Peyer's patch (tissue), 4 donors: ENCODE measurements around the gene PRPS2. TPM values are rescaled to one million over a fixed set of nuclear protein-coding genes. Genes with fewer than 3 reads are reported as not detected.

Source experiments
- DNase-seq, 3 donors: peaks; one replicate each; pipeline ENCODE4 v3.0.0-alpha.2; 2017 to 2019
- H3K27ac ChIP-seq, 4 donors: fragments of 200-600 bp; sonication (generic); one replicate each; pipeline ENCODE4 v1.5.1; 2016 to 2019
- H3K27me3 ChIP-seq, 2 donors: fragments of 200-600 bp; sonication (generic); one replicate each; pipeline ENCODE4 v1.5.1; 2019
- H3K36me3 ChIP-seq, 3 donors: fragments of 200-600 bp; sonication (generic); one replicate each; pipeline ENCODE4 v1.5.1; 2016 to 2019
- H3K4me1 ChIP-seq, 4 donors: fragments of 200-600 bp; sonication (generic); one replicate each; pipeline ENCODE4 v1.5.1; 2016 to 2019
- H3K4me3 ChIP-seq, 4 donors: fragments of 200-600 bp; sonication (generic); 1 replicate in 3 of 4; 2 replicates in 1 of 4; pipeline ENCODE4 v1.5.1; 2016 to 2019; ENCODE audit warnings: mild to moderate bottlenecking in 1 of 4
- H3K9me3 ChIP-seq, 4 donors: fragments of 200-600 bp; sonication (generic); one replicate each; pipeline ENCODE4 v1.5.1; 2016 to 2019; ENCODE audit warnings: mild to moderate bottlenecking in 1 of 4
- POLR2A ChIP-seq, 2 donors: fragments of 450-650 bp; IDR thresholded peaks; one replicate each; pipeline ENCODE4 v1.5.1; 2017; ENCODE audit warnings: antibody characterized with exemption in 2 of 2, mild to moderate bottlenecking in 2 of 2, moderate library complexity in 2 of 2
- total RNA-seq, 4 donors: library from RNA; depleted of rRNA; stranded (reverse); fragments of >200 nt; gene quantifications; one replicate each; pipeline ENCODE4 v1.1.0, GENCODE V29; 2016
- TF ChIP-seq, protein P1 (sequence below), 6 experiments: fragments of 450-650 bp in 4 of 6; fragments of 200-600 bp in 2 of 6; sonication (generic) in 1 of 6; IDR thresholded peaks; one replicate each; pipeline ENCODE4 v1.5.1; 2017 to 2019; ENCODE audit warnings: antibody characterized with exemption in 6 of 6, mild to moderate bottlenecking in 3 of 6, moderate library complexity in 1 of 6

Gene PRPS2
- total RNA-seq, 4 donors from 2014 or later: 8.4 to 32.2 (median 13.7) TPM

DNA sequence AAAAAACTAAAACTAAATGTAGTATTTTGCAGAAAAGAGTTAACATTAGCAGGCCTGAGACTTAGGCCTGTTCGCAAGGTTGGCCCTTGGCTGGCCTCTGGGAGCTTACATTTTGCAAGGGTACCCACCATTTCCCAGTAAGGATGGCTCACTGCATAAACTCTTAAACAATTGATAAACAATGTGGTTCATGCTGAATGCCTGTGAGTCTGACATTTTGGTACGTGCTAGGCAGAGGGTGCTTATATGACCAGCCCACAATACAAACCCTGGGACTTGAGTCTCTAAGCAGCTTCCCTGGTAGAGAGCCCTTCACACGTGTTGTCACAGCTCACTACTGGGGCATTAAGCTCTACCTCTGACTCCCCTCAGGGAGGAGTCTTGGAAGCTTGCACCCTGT lies 7.4 kb downstream of the PRPS2 start:
- TF ChIP-seq, protein P1, sequence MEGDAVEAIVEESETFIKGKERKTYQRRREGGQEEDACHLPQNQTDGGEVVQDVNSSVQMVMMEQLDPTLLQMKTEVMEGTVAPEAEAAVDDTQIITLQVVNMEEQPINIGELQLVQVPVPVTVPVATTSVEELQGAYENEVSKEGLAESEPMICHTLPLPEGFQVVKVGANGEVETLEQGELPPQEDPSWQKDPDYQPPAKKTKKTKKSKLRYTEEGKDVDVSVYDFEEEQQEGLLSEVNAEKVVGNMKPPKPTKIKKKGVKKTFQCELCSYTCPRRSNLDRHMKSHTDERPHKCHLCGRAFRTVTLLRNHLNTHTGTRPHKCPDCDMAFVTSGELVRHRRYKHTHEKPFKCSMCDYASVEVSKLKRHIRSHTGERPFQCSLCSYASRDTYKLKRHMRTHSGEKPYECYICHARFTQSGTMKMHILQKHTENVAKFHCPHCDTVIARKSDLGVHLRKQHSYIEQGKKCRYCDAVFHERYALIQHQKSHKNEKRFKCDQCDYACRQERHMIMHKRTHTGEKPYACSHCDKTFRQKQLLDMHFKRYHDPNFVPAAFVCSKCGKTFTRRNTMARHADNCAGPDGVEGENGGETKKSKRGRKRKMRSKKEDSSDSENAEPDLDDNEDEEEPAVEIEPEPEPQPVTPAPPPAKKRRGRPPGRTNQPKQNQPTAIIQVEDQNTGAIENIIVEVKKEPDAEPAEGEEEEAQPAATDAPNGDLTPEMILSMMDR (IDR thresholded peaks at IDR 0.05): no peak
- TF ChIP-seq POLR2A (IDR thresholded peaks at IDR 0.05): no peak
- H3K4me1 ChIP-seq: no peaks in the 10 kb centered on the region
- no peak overlapping the region for H3K4me3 ChIP-seq
- no peaks in the 10 kb centered on the region for H3K27me3 ChIP-seq
- no peak overlapping the region for H3K27ac ChIP-seq
- DNase-seq: no peak
- no peaks in the 10 kb centered on the region for H3K36me3 ChIP-seq
- no peaks in the 10 kb centered on the region for H3K9me3 ChIP-seq

- Histone ChIP-seq H3K27ac (no peak overlapping the region), H3K4me1 (no peaks in the 10 kb centered on the region), H3K27me3 (no peaks in the 10 kb centered on the region), H3K9me3 (no peaks in the 10 kb centered on the region), H3K36me3 (no peaks in the 10 kb centered on the region), H3K4me3 (no peak overlapping the region)
- no peak for TF ChIP-seq POLR2A (IDR thresholded peaks at IDR 0.05)
- TF ChIP-seq, protein P1 (IDR thresholded peaks at IDR 0.05): no peak
- DNase-seq: no peak
Observed at GRCh38 chrX:12799118-12799517, 7.9 kb downstream of the PRPS2 start.

DNA sequence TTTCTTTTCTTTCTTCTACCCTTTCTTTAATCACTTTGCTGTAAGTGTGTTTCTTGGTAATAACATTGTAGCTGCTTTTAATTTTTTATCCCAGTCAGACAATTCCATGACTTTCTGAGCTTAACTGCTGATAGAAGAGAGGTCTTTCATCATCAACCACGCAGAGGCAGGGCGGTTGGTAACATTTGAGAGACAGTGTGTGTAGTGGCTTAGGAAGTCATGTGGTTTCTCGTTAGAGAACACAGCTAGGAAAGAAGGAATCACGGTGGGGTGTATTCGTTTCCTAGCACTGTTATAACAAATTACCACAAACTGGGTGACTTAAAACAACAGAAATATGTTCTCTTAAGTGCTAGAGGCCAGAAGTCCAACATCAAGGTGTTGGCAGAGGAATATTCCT lies 11.5 kb downstream of the PRPS2 start:
- H3K36me3 ChIP-seq: no peaks in the 10 kb centered on the region
- H3K9me3 ChIP-seq: no peaks in the 10 kb centered on the region
- H3K27me3 ChIP-seq: no peaks in the 10 kb centered on the region
- no peaks in the 10 kb centered on the region for H3K4me1 ChIP-seq
- no peak for DNase-seq
- TF ChIP-seq, protein P1 (IDR thresholded peaks at IDR 0.05): no peak
- TF ChIP-seq POLR2A (IDR thresholded peaks at IDR 0.05): no peak
- no peak overlapping the region for H3K4me3 ChIP-seq
- H3K27ac ChIP-seq: no peak overlapping the region

GRCh38 chrX:12804655-12805054 lies 13.4 kb downstream of the PRPS2 start:
- no peaks in the 10 kb centered on the region for H3K27me3 ChIP-seq
- H3K4me1 ChIP-seq: no peaks in the 10 kb centered on the region
- no peaks in the 10 kb centered on the region for H3K36me3 ChIP-seq
- no peaks in the 10 kb centered on the region for H3K9me3 ChIP-seq
- no peak overlapping the region for H3K27ac ChIP-seq
- TF ChIP-seq, protein P1 (IDR thresholded peaks at IDR 0.05): no peak
- TF ChIP-seq POLR2A (IDR thresholded peaks at IDR 0.05): no peak
- DNase-seq: no peak
- no peak overlapping the region for H3K4me3 ChIP-seq

DNA sequence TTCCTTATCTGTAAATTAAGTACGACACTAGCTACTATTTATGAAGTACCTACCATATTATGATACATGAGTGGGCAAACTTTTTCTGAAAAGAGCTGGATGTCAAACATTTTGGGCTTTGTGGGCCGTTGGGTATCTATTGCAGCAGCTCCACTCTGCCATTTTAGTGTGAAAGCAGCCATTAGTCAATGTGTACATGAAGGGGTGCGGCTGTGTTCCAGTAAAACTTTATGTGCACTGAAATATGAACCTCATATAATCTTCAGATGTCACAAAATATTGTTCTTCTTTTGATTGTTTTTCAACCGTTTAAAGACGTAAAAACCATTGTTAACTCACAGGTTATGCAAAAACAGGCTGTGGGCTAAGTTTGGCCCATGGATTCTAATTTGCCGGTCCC lies 14.1 kb downstream of the PRPS2 start:
- Histone ChIP-seq H3K4me1 (no peaks in the 10 kb centered on the region), H3K36me3 (no peaks in the 10 kb centered on the region), H3K9me3 (no peaks in the 10 kb centered on the region), H3K27me3 (no peaks in the 10 kb centered on the region), H3K27ac (no peak overlapping the region), H3K4me3 (no peak overlapping the region)
- DNase-seq: no peak
- TF ChIP-seq POLR2A (IDR thresholded peaks at IDR 0.05): no peak
- TF ChIP-seq, protein P1 (IDR thresholded peaks at IDR 0.05): no peak

- no peak for TF ChIP-seq POLR2A (IDR thresholded peaks at IDR 0.05)
- TF ChIP-seq, protein P1 (IDR thresholded peaks at IDR 0.05): no peak
- no peaks in the 10 kb centered on the region for H3K27me3 ChIP-seq
- no peak overlapping the region for H3K27ac ChIP-seq
- H3K4me3 ChIP-seq: no peak overlapping the region
- no peaks in the 10 kb centered on the region for H3K9me3 ChIP-seq
- DNase-seq: no peak
- no peaks in the 10 kb centered on the region for H3K4me1 ChIP-seq
- no peaks in the 10 kb centered on the region for H3K36me3 ChIP-seq
Observed at GRCh38 chrX:12811658-12812057, 20.4 kb downstream of the PRPS2 start.
